B cell (primary cell): ENCODE results near the gene APLF. TPM values are rescaled to one million over a fixed set of nuclear protein-coding genes. Genes with fewer than 3 reads are reported as not detected.

Source experiments
- ATAC-seq: fragments of 200-7000 bp; cut with Tn5 transposase; one replicate; pipeline ENCODE4 v1.10.0; 2021; ENCODE audit warnings: low read depth, mild to moderate bottlenecking, moderate number of reproducible peaks, moderate library complexity
- CTCF ChIA-PET: fragments of 350-600 bp; sonication (Branson Sonifier 250); formaldehyde crosslinking; loops from one replicate; lab custom pipeline; 2021; ENCODE audit warnings: antibody characterized with exemption, inconsistent platforms; lab: Charles Lee
- POLR2A ChIA-PET: fragments of 350-600 bp; sonication (Branson Sonifier 250); formaldehyde crosslinking; loops from one replicate; lab custom pipeline; 2021; ENCODE audit warnings: antibody characterized with exemption; lab: Charles Lee
- DNase-seq: peaks from one replicate; pipeline ENCODE4 v3.0.0; 2013
- H2AFZ ChIP-seq: 2 replicates; pipeline ENCODE4 v1.6.1; 2012; ENCODE audit warnings: mild to moderate bottlenecking, low read depth, low read length; ENCODE audit not compliant: insufficient read depth, poor library complexity, severe bottlenecking
- H3K27ac ChIP-seq, 2 donors: 1 replicate in 1 of 2; 2 replicates in 1 of 2; pipeline ENCODE4 v1.5.1; 2012 to 2013; ENCODE audit warnings: low read length in 2 of 2, mild to moderate bottlenecking in 2 of 2, moderate library complexity in 1 of 2
- H3K27me3 ChIP-seq, 4 experiments: fragments of 200-600 bp in 1 of 4; sonication (generic) in 1 of 4; replicated peaks in 1 of 4; 1 replicate in 2 of 4; 2 replicates in 2 of 4; pipeline versions ENCODE4 v1.6.1 to v1.7.0; 2013 to 2016; ENCODE audit warnings: low read length in 3 of 4, mild to moderate bottlenecking in 2 of 4, mixed read lengths in 1 of 4, moderate library complexity in 1 of 4; ENCODE audit not compliant: insufficient read depth in 4 of 4, control insufficient read depth in 3 of 4; ENCODE audit errors: control extremely low read depth in 1 of 4
- H3K36me3 ChIP-seq, 2 experiments: replicated peaks in 1 of 2; 1 replicate in 1 of 2; 2 replicates in 1 of 2; pipeline versions ENCODE4 v1.6.1 to v1.7.1; 2013; ENCODE audit warnings: low read length in 1 of 2; ENCODE audit not compliant: insufficient read depth in 2 of 2, control insufficient read depth in 1 of 2; ENCODE audit errors: control extremely low read depth in 1 of 2, extremely low read depth in 1 of 2
- H3K4me1 ChIP-seq, 2 donors: fragments of 200-600 bp in 1 of 2; sonication (generic) in 1 of 2; 1 replicate in 1 of 2; 2 replicates in 1 of 2; pipeline versions ENCODE4 v1.5.1 to v1.6.1; 2013 to 2017; ENCODE audit warnings: low read length in 2 of 2; ENCODE audit not compliant: control insufficient read depth in 2 of 2, insufficient read depth in 2 of 2
- H3K4me2 ChIP-seq: replicated peaks from 2 replicates; pipeline ENCODE3; 2012; ENCODE audit warnings: mild to moderate bottlenecking, low read depth, low read length; ENCODE audit not compliant: poor library complexity, severe bottlenecking
- H3K4me3 ChIP-seq, 5 experiments: fragments of 200-600 bp in 1 of 5; sonication (generic) in 1 of 5; 1 replicate in 3 of 5; 2 replicates in 2 of 5; pipeline versions ENCODE4 v1.5.1 to v1.7.0; 2011 to 2016; ENCODE audit warnings: low read length in 4 of 5, mild to moderate bottlenecking in 4 of 5, low read depth in 2 of 5, control low read depth in 1 of 5, moderate library complexity in 1 of 5; ENCODE audit not compliant: insufficient read depth in 1 of 5; ENCODE audit errors: control extremely low read depth in 1 of 5, extremely low read depth in 1 of 5
- H3K79me2 ChIP-seq: fragments of 200-600 bp; sonication (generic); one replicate; pipeline ENCODE4 v1.6.0; 2016; ENCODE audit warnings: low read length; ENCODE audit not compliant: control insufficient read depth, insufficient read depth
- H3K9ac ChIP-seq: fragments of 200-600 bp; sonication (generic); 2 replicates; pipeline ENCODE4 v1.6.1; 2017; ENCODE audit warnings: mild to moderate bottlenecking, low read length, moderate library complexity
- H3K9me3 ChIP-seq, 3 donors: one replicate each; pipeline versions ENCODE4 v1.6.1 to v1.7.1; 2013; ENCODE audit warnings: low read length in 2 of 3; ENCODE audit not compliant: control insufficient read depth in 2 of 3, insufficient read depth in 1 of 3; ENCODE audit errors: control extremely low read depth in 1 of 3
- H4K20me1 ChIP-seq: 2 replicates; pipeline ENCODE4 v1.6.0; 2012; ENCODE audit warnings: mild to moderate bottlenecking, low read length; ENCODE audit not compliant: insufficient read depth, control insufficient read depth, poor library complexity, severe bottlenecking
- H3K27ac Mint-ChIP-seq: one replicate; pipeline ENCODE4 v1.8.0; 2021; ENCODE audit warnings: mixed read lengths
- H3K27me3 Mint-ChIP-seq: one replicate; pipeline ENCODE4 v1.8.0; 2021; ENCODE audit warnings: mixed read lengths
- H3K4me1 Mint-ChIP-seq: one replicate; pipeline ENCODE4 v1.8.0; 2021; ENCODE audit warnings: mixed read lengths
- H3K4me3 Mint-ChIP-seq: one replicate; pipeline ENCODE4 v1.8.0; 2021; ENCODE audit warnings: mixed read lengths
- H3K9me3 Mint-ChIP-seq: one replicate; pipeline ENCODE4 v1.8.0; 2022; ENCODE audit warnings: mixed read lengths; ENCODE audit not compliant: insufficient read depth
- CTCF ChIP-seq: fragments of 200-600 bp; IDR thresholded peaks from one replicate; pipeline ENCODE4 v1.8.0; 2022; ENCODE audit warnings: antibody characterized with exemption, mild to moderate bottlenecking
- EZH2 ChIP-seq: IDR thresholded peaks from 2 replicates; pipeline ENCODE4 v1.6.1; 2012; ENCODE audit warnings: borderline replicate concordance, low read depth, mild to moderate bottlenecking, moderate library complexity, low read length; ENCODE audit not compliant: insufficient read depth, poor library complexity, severe bottlenecking
- WGBS: methylation state at CpG from one replicate; pipeline ENCODE4 v1.1.5; 2013; ENCODE audit warnings: missing lambda C conversion rate; ENCODE audit not compliant: insufficient coverage; 5-methylcytosine and 5-hydroxymethylcytosine counted together
- intact Hi-C: fragments of 100-400 bp; cut with micrococcal nuclease; formaldehyde crosslinking; loops from one replicate; pipeline ENCODE4 v1.10.0; 2022
- polyA plus RNA-seq: library from polyadenylated mRNA; depleted of rRNA; stranded (reverse); fragments of >200 nt; gene quantifications from 2 replicates; pipeline ENCODE4 v1.2.3, GENCODE V29; 2012
- total RNA-seq, 2 donors: library from RNA; stranded (reverse); fragments of 120-200 nt in 1 of 2; gene quantifications; 1 replicate in 1 of 2; 2 replicates in 1 of 2; pipeline versions ENCODE4 v1.2.3 to v1.2.4, GENCODE V29; 2013 to 2022

APLF gene
- total and polyA plus RNA-seq, 2 donors (not counting 1 experiment from before 2014, with no cell fraction given), result 1.3 to 6.3 TPM

GRCh38 chr2:68429311-68429826 lies 38.0 kb upstream of the APLF start:
- Histone ChIP-seq H2AFZ (no peak overlapping the region), H3K4me1 (peaks cover 45 to 54% of the 10 kb centered on the region in 2 donors), H3K36me3 (no peaks in the 10 kb centered on the region), H3K9ac (no peak overlapping the region), H3K27me3 (no peaks in the 10 kb centered on the region), H3K4me2 (no peak overlapping the region), H4K20me1 (no peaks in the 10 kb centered on the region), H3K4me3 (no peak overlapping the region), H3K27ac (no peak overlapping the region), H3K79me2 (peaks cover 5% of the 10 kb centered on the region), H3K9me3 (peaks cover 0 to 19% (median 2%) of the 10 kb centered on the region in 3 donors)
- ATAC-seq (no peak), DNase-seq (no peak)
- ChIA-PET POLR2A (no interaction called here), CTCF (interaction anchor here (0.9 to 5.7 kb wide), 7 partner anchors 9 to 233 kb away, joined by 3 to 39 read pairs (median 3); no protein-coding TSS in a partner anchor)
- WGBS, result 100% methylated on average over 4 of the region's 7 CpGs
- TF ChIP-seq CTCF (no peak), EZH2 (no peak)
- no peak overlapping the region for H3K4me3 Mint-ChIP-seq
- H3K27ac Mint-ChIP-seq, result no peak overlapping the region
- H3K27me3 Mint-ChIP-seq, result no peaks in the 10 kb centered on the region
- H3K4me1 Mint-ChIP-seq, result peaks cover 41% of the 10 kb centered on the region
- no peaks in the 10 kb centered on the region for H3K9me3 Mint-ChIP-seq
- intact Hi-C loops, result no loop called here

- no peak for ATAC-seq
- ChIA-PET CTCF (no interaction called here), POLR2A (interaction anchor here (1.1 kb wide), 1 partner anchor 10 kb away, joined by 3 read pairs; no protein-coding TSS in a partner anchor)
- no peak for DNase-seq
- intact Hi-C loops, result no loop called here
- Histone ChIP-seq H3K27ac (no peak overlapping the region), H3K4me1 (peaks cover 28 to 44% of the 10 kb centered on the region in 2 donors), H3K27me3 (no peaks in the 10 kb centered on the region), H3K9me3 (peaks cover 0 to 19% (median 2%) of the 10 kb centered on the region in 3 donors), H3K79me2 (no peaks in the 10 kb centered on the region), H3K36me3 (no peaks in the 10 kb centered on the region), H3K9ac (no peak overlapping the region), H3K4me3 (no peak overlapping the region), H3K4me2 (no peak overlapping the region), H4K20me1 (no peaks in the 10 kb centered on the region), H2AFZ (no peak overlapping the region)
- H3K9me3 Mint-ChIP-seq, result peaks cover 5% of the 10 kb centered on the region
- no peaks in the 10 kb centered on the region for H3K27me3 Mint-ChIP-seq
- H3K4me3 Mint-ChIP-seq, result no peak overlapping the region
- 80% methylated on average over 7 of the region's 8 CpGs for WGBS
- no peak for TF ChIP-seq EZH2
- TF ChIP-seq CTCF, result no peak
- peaks cover 55% of the 10 kb centered on the region for H3K4me1 Mint-ChIP-seq
- H3K27ac Mint-ChIP-seq, result no peak overlapping the region
These were observed 35.9 kb upstream of the APLF start for GRCh38 chr2:68431316-68431972.
